Measurements from ENCODE around the gene CBX7. TPM values are rescaled to one million over a fixed set of nuclear protein-coding genes. Genes with fewer than 3 reads are reported as not detected.

Gene CBX7
- total and polyA plus RNA-seq, 8 donors, result 17.2 to 44.0 (median 25.1) TPM

GRCh38 chr22:39095971-39096370 is 56.5 kb downstream of the CBX7 start:
- WGBS, 2 donors, result 71 to 82% methylated on average over 3 of the region's 3 CpGs
- TF ChIP-seq CTCF (IDR thresholded peaks at IDR 0.05), result no peak
- intact Hi-C loops (cut with DNase I), result loop anchor here in 1 of 3 donors (10.0 kb wide), 1 partner anchor 579 kb away; no protein-coding TSS in a partner anchor
- Histone ChIP-seq H3K4me1 (no peaks in the 10 kb centered on the region), H3K4me3 (no peak overlapping the region), H3K9me3 (no peaks in the 10 kb centered on the region), H3K36me3 (no peaks in the 10 kb centered on the region), H3K27me3 (no peaks in the 10 kb centered on the region), H3K27ac (no peak overlapping the region)
- no peak for FAIRE-seq
- DNase-seq, result no peak
- ATAC-seq, result no peak

- WGBS, 2 donors, result 82 to 84% methylated on average over 14 of the region's 14 CpGs
- no peak for ATAC-seq
- Histone ChIP-seq H3K4me1 (no peaks in the 10 kb centered on the region), H3K9me3 (no peaks in the 10 kb centered on the region), H3K27ac (no peak overlapping the region), H3K27me3 (no peaks in the 10 kb centered on the region), H3K36me3 (no peaks in the 10 kb centered on the region), H3K4me3 (no peak overlapping the region)
- no peak for TF ChIP-seq CTCF (IDR thresholded peaks at IDR 0.05)
- no peak for FAIRE-seq
- no peak for DNase-seq
- intact Hi-C loops (cut with DNase I), result loop anchor here in 1 of 3 donors (10.0 kb wide), 1 partner anchor 580 kb away; no protein-coding TSS in a partner anchor
Measured at GRCh38 chr22:39094717-39095389, 57.6 kb downstream of the CBX7 start.

GRCh38 chr22:39092111-39092862 is 60.2 kb downstream of the CBX7 start:
- Histone ChIP-seq H3K4me1 (no peaks in the 10 kb centered on the region), H3K27me3 (no peaks in the 10 kb centered on the region), H3K9me3 (no peaks in the 10 kb centered on the region), H3K4me3 (no peak overlapping the region), H3K36me3 (no peaks in the 10 kb centered on the region), H3K27ac (no peak overlapping the region)
- intact Hi-C loops (cut with DNase I), result loop anchor here in 1 of 3 donors (10.0 kb wide), 1 partner anchor 583 kb away; no protein-coding TSS in a partner anchor
- FAIRE-seq (no peak), DNase-seq (no peak), ATAC-seq (no peak)
- WGBS, 2 donors, result 57 to 64% methylated on average over 8 of the region's 8 CpGs
- TF ChIP-seq CTCF (IDR thresholded peaks at IDR 0.05), result no peak

GRCh38 chr22:39091126-39092081 is 61.1 kb downstream of the CBX7 start:
- H3K27me3 ChIP-seq, result no peaks in the 10 kb centered on the region
- ATAC-seq (no peak), FAIRE-seq (no peak), DNase-seq (no peak)
- no peaks in the 10 kb centered on the region for H3K4me1 ChIP-seq
- no peak overlapping the region for H3K4me3 ChIP-seq
- TF ChIP-seq CTCF (IDR thresholded peaks at IDR 0.05), result no peak
- no peaks in the 10 kb centered on the region for H3K9me3 ChIP-seq
- H3K27ac ChIP-seq, result no peak overlapping the region
- 67 to 75% methylated on average over 23 of the region's 23 CpGs for WGBS, 2 donors
- intact Hi-C loops (cut with DNase I), result loop anchor here in 1 of 3 donors (10.0 kb wide), 1 partner anchor 583 kb away; no protein-coding TSS in a partner anchor
- H3K36me3 ChIP-seq, result no peaks in the 10 kb centered on the region
